GM20431 (cell line): ENCODE data around the gene SMIM12.

Experiments used
- in situ Hi-C: fragments of 300-500 bp; cut with MseI, MboI; formaldehyde crosslinking; loops from one replicate; pipeline ENCODE4 v1.15.0; 2020; ENCODE audit warnings: low sequenced_read_pairs; ENCODE audit not compliant: unreplicated experiment

The SMIM12 gene, protein sequence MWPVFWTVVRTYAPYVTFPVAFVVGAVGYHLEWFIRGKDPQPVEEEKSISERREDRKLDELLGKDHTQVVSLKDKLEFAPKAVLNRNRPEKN

DNA sequence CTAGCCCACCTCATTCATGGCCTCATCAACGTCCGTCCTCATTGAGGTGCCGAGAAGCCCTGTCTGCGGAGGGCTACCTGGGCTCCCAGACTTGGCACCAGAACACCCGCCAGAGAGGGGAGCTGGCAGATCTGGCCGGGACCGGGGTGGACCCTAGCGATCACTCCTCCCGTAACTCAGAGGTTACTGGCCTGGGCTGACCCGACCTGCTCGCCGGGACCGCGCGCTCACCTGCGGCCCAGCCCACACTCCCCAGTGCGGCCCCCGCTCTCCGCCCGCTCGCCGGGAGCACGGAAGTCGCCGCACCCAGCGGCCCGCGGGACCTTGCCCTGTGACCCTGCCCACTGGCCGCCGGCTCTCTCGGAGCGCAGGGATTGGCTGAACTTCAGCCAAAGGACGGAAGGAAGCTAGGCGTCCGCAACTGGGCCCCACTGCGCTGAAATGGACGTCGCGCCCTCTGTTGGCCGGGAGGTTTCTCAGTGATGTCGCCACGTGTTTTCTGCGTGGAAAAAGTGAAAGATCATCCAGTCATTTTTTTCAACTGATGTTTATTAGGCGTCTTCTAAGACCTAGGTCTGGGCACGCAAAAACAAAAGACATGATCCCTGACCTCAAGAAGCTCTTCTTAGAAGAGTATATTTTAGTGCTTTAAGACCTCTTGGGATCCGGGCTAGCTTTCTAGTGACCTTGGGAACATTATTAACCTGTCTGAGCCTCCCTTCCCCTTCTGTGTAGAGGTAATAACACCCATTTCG is at the start of gene SMIM12:
TSS of gene SMIM12 (minus strand) at position 304 of the 755 bp plus-strand sequence. CDS start 3,772 bp downstream, outside the sequence.
- in situ Hi-C loops = no loop called here

DNA sequence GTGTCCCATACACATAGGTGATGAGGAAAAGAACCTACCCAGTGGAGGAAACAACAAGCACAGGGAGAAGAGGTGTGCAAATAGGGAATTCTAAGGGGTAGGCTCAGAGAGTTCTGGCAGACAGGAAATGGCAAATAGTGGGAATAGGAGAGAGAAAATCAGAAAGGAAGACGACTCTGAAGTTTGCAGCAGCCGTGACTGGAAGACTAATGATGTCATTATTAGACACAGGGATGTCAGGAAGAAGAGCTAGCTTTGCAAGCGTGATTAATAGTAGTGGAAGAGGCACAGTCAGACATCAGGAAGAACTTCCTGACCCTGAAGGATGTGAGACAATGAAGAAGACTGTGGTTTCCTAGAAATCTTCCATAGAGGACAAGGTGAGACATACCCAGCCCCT is 48.8 kb upstream of the SMIM12 start:
- in situ Hi-C loops = no loop called here

DNA sequence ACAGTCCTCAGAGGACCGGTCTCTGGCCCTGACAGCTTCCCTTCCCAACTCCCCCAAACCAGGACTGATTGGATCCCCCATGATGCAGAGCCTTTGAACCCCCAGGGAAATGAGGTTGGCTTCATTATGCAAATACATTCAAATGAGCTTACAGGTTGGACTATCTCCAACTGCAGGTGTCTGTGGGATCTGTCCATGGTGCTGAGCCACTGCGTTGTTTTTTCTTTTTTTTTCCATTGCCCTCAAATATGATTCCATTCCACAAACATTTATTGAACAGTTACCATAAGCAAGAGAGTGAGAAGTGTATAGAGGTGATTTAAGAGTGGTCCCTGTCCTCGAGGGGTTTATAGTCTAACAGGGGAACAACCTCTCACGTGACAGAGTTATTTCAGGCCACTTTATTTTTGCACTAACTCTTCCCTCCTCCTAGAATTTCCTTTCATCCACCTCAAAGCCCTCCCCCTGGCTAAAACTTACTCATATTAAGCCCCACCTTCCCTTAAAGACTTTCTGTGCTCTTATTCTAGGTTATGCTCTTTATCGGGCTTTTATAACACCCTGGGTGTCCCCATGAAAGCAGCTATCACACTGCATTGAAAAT is 48.0 kb upstream of the SMIM12 start:
- in situ Hi-C loops = no loop called here

DNA sequence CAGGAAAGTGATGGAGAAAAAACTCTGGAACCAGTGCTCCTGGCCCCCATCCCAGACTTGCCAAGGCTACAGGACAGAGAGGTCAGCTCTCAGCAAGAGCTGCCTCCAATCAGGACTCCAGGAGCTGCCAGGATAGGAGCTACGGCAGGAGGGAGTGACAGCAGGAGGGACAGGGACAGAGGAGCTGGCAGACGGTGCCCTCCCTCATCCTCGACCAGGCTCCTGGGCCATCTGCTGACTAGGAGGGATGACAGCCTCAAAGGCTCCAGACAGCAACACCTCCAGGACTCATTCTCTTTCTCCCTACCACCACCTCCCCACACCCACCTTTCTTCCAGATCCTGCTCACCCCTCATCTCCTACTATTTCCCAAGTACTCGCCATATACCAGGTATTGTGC is 47.2 kb upstream of the SMIM12 start:
- in situ Hi-C loops = no loop called here

DNA sequence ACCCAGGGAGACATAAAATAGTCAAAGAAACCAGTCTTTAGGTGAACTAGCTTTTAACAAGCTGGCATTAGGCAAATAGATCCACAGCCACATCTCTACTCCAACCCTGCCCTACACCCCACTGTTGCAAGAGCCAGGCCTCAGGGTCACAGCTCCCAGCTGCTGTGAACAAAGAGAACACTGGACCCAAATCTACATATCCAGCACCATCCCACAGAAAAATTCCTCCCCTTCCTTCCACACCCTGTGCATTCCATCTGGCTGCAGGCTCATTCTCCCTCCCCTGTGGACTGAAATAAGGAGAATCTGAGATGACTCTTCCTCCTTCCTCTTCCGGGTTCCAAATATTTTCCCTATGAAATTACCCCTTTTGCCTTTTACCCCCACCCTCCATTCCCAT is 46.7 kb upstream of the SMIM12 start:
- in situ Hi-C loops = no loop called here

DNA sequence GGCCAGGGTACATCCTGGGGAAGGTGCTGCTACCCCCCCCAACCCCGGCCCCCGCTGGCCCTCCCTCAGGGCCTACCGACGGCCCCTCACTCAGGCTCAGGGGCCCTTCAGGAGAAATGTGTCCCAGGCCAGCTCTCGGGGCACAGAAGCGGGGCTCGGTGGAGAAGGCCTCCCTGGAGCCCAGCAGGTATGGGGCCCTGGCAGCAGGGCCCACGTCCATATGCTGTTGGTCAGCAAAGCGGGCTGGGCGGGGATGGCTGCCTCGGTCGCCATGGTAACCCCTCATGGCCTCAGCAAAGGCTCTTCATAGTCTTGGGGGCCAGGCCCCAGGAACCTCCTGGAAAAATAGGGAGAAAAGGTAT is 45.5 kb upstream of the SMIM12 start:
- in situ Hi-C loops = no loop called here

DNA sequence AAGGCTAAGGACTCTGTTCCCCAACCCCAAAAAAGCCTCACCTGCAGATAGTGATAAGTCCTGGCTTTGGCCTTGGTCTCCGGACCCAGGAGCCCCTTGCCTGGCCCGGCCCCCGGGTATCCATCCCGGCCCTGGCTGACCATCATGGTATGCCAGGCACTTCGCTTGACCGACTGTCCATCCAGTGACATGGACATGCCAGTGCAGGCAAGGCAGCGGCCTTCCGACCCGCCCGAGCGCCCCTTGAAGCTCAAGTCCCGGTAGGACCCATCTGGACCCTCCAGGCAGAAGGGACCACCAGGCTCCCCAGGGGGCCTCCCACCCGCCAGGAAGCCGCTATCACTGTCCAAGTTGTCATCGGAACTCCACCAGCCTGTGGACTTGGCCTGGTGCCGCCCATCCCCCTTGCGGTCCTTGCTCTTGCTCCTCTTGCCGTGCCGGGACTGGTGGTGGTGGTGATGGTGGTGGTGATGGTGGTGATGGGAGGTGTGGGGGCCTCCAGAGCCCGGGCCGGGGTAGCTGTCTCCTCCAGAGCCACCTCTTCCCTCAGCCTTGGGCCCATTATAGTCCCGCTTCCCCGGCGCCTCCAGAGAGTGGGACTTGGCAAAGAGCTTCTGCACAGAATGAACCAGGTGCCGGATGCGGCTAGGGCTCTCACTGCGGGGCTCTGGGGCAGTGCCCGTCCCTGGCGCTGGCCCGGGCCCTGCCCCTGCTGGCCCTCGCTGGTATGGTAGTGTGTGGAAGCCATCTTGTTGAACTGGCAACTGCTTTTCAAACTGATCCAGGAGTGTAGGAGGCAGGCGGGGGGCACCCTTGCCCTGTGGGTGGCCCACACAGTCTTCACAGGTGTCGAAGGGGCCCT is 44.9 kb upstream of the SMIM12 start:
- in situ Hi-C loops = no loop called here

DNA sequence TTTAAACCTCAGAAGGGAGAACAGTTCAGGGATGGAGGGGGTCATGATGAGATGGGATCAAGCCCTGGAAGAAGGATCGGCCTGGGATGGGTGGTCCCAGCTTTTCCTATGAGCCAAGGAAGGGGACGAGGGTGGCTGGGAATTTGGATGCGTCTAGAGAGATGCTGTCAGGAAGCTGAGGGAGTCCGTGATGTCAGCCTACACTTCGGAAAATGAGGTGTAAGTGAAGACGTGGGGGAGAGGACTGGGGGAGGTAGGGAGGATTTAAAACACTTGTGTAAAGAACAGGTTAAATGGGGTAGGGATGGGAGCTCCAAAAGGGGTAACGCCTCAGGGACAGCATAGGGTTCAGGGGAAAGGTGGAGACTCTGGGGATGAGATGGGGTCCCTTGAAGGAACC is 42.4 kb upstream of the SMIM12 start:
- in situ Hi-C loops = no loop called here

DNA sequence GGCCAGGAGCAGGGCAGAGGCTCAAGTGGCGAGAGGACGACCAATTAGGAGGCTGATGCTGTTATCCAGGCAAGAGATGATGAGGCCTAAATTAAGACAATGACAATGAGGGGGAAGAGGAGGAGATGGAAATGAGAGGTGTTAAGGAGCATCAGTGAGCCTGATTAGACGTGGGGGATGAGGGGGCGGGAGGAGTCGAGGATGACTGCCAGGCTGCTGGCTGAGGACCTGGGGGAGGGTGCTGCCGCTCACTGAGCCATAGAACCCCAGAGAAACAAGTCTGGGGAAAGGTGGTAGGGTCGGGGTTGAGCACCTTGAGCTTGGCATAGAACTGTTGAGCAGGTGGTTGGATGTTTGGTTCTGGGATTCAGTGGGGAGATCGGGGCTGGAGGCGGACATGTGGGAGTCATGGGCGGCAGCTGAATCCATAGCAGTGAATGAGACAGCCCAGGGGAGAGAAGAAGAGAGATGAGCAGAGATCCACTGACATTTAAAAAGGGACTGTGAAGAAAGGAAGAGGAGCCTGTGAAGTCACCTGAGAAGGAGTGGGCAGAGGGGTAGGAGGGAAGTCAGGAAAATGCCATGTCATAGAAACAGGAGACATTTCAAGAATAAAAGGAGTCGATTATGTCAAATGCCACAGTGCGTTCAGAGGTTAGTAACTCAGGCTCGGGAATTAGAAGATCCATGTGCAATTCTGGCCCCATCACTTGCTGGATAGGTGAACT is 41.4 kb upstream of the SMIM12 start:
- in situ Hi-C loops = no loop called here

DNA sequence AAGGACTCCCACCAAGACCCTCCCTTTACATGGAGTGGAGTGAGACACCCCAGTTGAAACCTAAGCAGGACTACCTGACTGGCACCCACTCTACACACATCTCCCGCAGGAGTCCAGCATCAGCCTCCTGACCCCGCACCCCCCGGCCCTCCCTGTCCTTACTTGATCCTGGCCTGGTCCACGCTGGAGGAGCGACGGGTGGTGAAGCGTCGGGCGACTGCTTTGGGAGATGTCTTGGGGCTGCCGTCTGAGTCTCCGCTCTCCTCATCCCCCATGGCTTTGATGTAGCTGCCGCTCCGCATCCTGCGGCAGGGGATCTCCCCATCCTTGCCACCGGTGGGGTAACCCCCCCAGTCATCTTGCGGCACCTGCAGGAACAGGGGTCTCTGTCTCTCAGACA is 40.4 kb upstream of the SMIM12 start:
- in situ Hi-C loops = no loop called here

DNA sequence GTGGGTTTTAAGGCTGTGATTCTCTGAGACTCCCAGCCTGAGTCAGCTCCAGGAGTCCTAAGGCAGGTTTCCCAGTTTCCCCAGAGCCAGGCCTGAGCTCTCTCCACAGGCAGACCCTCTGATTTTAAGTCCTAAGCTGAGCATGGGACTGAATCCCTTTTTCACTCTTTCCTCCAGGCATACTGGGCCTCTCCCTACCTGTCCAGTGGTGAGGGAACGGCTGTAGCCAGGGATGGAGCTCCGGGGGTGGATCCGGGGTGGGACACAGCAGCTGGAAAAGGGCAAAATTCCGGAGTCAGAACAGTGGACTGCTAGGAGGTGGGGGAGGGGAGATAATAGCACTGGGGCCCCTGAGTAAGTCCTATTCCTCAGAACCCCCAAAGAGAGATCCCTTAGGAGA is 39.9 kb upstream of the SMIM12 start:
- in situ Hi-C loops = no loop called here

DNA sequence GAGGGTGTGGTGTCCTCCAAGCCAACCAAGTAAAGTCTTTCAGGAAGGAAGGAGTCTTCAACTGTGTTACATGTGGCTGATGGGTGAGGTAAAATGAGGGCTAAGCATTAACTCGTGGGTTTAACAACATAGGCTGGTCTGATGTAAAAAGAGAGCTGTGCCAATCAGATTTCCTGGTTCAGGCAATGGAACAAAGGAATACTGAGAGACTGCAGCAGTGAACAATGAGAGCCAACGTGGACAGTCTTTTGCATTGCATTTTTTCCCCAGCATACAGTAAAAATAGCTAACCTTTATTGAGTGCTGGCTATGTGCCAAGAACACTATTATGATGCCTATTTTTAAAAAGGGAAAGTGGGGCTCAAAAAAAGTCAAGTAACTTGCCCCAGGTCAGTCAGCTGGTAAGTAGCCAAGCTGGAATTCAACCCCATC is 38.8 kb upstream of the SMIM12 start:
- in situ Hi-C loops = no loop called here

DNA sequence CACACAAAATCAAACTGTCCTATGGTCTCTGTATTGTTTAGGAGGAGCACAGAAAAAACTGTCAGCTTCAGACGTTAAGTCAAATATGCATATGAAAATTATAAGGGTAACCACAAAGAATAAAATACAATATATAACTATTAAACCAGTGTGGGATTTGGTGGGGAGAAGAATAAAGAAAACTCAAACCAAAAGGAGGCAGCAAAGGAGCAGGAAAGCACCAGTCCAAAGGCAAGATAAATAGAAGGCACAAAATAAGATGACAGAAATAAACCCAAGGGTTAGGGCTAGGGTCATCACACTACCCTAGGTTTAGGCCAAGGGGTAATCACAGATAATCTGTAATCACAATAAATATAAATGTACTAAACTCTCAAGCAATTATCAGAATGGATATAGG is 37.1 kb upstream of the SMIM12 start:
- in situ Hi-C loops = no loop called here

DNA sequence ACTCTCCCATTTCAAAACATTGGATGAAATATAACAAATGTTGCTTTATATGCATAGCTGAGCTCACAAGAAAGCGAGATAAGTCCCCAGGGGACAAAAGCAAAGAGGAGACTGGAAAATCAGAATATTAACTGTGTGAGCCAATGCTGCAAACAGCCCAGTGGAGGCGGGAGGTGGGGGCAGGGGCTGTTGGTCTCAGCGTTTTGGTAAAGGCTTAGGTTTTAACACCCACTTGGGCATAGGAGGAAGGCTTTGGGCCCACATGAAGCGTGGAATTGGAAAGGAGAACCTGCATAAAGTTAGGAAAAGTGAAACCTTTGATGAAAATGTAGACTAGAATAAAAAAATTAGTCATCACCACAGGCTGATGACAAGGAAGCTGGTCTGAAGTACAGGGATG is 30.2 kb upstream of the SMIM12 start:
- in situ Hi-C loops = no loop called here

DNA sequence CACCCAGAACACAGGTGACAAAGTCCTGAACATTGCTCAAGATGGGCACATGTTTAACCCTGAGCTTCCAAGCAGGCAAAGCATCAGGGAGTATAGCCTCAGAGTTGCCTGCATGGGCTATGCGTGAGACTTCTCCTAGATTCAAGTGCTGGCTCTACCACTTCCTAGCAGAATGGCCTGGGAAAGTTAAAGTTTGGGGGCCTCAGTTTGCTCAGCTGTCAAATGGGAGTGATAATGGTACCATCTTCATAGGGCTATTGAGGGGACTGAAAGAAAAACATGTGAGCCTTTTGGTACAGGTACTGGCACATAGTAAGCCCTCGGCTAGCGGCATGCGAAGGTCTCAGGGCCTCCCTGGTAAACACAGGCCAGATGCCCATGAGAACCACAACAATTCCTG is 28.0 kb upstream of the SMIM12 start:
- in situ Hi-C loops = no loop called here

DNA sequence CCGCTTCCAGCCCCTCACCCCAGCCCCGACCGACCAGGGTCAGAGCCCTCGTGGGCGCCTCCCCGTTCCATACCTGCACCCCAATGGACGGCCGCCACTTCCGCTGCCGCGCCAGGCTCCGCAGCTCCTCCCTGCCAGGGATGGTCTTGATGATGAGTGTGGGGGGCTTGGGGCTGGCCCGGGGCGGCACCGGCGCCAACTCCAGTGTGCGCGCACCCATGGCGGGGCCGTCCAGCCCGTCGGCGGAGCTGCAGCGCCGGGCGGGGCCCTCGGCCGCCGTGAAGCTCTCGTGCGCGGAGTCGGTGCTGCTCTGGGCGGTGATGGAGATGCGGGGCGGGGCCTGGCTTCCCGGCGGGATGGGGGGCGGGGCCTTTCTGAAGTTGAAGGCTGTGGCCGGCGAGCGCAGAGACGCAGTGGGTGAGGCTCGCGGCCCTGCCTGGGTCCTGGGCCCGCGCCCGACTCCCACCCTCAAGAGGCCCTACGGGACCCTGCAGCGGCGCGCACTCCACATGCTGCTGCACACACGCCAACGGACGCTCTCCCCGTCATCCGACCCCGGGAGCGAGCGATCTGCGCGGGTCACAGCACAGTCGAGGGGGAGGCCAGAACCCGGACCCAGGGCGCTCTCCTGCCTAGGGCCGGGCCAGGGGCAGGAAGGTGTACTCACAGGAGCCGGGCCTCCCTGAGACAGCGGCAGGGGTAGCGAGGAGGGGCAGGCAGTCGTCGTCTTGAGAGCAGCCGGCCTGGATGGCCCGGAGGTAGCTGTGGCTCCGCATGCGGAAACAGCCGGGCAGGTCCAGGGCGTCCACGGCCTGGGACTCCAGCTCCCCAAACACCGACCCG is 26.1 kb upstream of the SMIM12 start:
- in situ Hi-C loops = no loop called here

DNA sequence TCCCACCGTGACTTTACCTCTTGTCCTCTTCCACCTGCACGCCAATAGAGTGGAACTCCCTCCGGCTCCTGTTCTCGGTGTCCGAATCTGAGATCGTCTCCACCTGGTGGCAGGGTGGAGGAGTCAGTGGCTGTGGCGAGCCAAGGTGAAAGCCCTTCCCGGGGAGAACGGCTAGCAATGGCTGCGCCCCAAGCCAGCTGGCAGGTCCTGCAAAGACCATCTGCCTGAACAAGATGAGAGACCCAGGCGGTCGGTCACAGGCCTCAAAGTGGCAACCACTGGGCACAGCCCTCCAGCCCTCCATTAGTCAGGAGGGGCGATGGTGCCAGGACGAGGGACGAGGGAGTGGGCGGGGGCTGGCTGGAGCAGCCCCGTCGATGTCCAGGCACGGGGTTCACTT is 25.4 kb upstream of the SMIM12 start:
- in situ Hi-C loops = no loop called here

DNA sequence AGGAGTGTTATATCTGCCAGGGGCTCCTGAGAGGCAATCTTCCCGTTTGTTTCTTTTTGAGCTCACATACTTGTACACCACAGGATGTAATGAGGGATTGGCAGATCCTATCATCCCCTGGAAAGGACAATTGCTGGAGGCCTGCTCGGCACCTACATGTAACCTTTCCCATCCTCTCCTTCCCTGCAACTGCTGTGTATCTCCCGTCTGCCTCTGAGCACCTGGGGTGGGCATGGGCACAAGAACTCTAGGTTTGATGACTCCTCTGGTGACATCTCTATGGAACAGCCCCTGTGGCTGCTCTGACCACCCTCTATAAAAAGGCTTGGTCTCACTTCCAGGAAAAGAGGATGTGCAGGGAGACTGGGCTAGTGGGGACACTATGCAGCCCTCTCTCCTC is 25.0 kb upstream of the SMIM12 start:
- in situ Hi-C loops = no loop called here

DNA sequence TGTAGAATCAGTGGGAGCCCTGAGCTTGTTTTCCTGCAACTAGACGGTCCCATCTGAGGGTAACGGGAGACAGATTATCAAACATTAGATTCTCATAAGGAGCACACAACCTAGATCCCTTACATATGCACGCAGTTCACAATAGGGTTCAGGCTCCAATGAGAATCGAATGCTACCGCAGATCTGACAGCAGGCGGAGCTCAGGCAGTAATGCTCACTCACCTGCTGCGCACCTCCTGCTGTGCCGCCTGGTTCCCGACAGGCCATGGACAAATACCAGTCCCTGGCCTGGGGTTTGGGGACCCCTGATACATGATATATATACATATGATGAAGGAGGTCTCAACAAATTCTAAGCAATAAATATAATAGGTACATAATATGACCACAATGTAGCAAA is 19.7 kb upstream of the SMIM12 start:
- in situ Hi-C loops = no loop called here
